Neural cell (in vitro differentiated cells): ENCODE data around the gene RSRC1. TPM values are rescaled to one million over a fixed set of nuclear protein-coding genes. Genes with fewer than 3 reads are reported as not detected.

Source experiments
- H2AFZ ChIP-seq: fragments of 200-600, 300-800 bp; sonication (generic), shearing (Covaris generic); 2 replicates; pipeline ENCODE4 v1.6.0; 2014; ENCODE audit warnings: low read depth, mild to moderate bottlenecking, antibody characterized with exemption, low read length, moderate library complexity
- H3F3A ChIP-seq: fragments of 200-600 bp; shearing (Covaris generic); 2 replicates; pipeline ENCODE4 v1.6.1; 2016; ENCODE audit warnings: mild to moderate bottlenecking, moderate library complexity, mixed read lengths, antibody characterized with exemption, low read length; ENCODE audit not compliant: insufficient read depth, poor library complexity, severe bottlenecking
- H3K27ac ChIP-seq: fragments of 200-600, 300-800 bp; sonication (generic), shearing (Covaris generic); 2 replicates; pipeline ENCODE4 v1.5.1; 2014; ENCODE audit warnings: mild to moderate bottlenecking, low read length, moderate library complexity
- H3K27me3 ChIP-seq: fragments of 300-800, 200-600 bp; sonication (generic), shearing (Covaris generic); 2 replicates; pipeline ENCODE4 v1.6.0; 2014; ENCODE audit warnings: mild to moderate bottlenecking, low read depth, low read length, moderate library complexity; ENCODE audit not compliant: insufficient read depth
- H3K36me3 ChIP-seq: fragments of 300-800, 200-600 bp; sonication (generic), shearing (Covaris generic); 2 replicates; pipeline ENCODE4 v1.5.1; 2014; ENCODE audit warnings: mild to moderate bottlenecking, antibody characterized with exemption, low read length, moderate library complexity; ENCODE audit not compliant: insufficient read depth
- H3K4me2 ChIP-seq: fragments of 300-800, 200-600 bp; sonication (generic), shearing (Covaris generic); 2 replicates; pipeline ENCODE4 v1.6.0; 2014; ENCODE audit warnings: mild to moderate bottlenecking, low read length
- H3K4me3 ChIP-seq: fragments of 300-800, 200-600 bp; sonication (generic), shearing (Covaris generic); 2 replicates; pipeline ENCODE4 v1.5.1; 2014; ENCODE audit warnings: mild to moderate bottlenecking, low read length, moderate library complexity
- H3K79me2 ChIP-seq: fragments of 200-600 bp; shearing (Covaris generic); replicated peaks from 2 replicates; pipeline ENCODE4 v1.6.0; 2014; ENCODE audit warnings: mild to moderate bottlenecking, low read length, moderate library complexity; ENCODE audit not compliant: insufficient read depth
- H3K9ac ChIP-seq: fragments of 300-800, 200-600 bp; sonication (generic), shearing (Covaris generic); 2 replicates; pipeline ENCODE4 v1.6.1; 2016; ENCODE audit warnings: mild to moderate bottlenecking, low read length, mixed read lengths
- H3K9me2 ChIP-seq: fragments of 200-600 bp; shearing (Covaris generic); 2 replicates; pipeline ENCODE4 v1.6.1; 2016; ENCODE audit warnings: mild to moderate bottlenecking, low read length, mixed read lengths; ENCODE audit not compliant: insufficient read depth
- H3K9me3 ChIP-seq: fragments of 200-600, 300-800 bp; sonication (generic), shearing (Covaris generic); 2 replicates; pipeline ENCODE4 v1.6.1; 2016; ENCODE audit warnings: mild to moderate bottlenecking, mixed run types, low read length, moderate library complexity, mixed read lengths
- H4K20me1 ChIP-seq: fragments of 200-600 bp; shearing (Covaris generic); 2 replicates; pipeline ENCODE4 v1.6.1; 2016; ENCODE audit warnings: mild to moderate bottlenecking, mixed run types; ENCODE audit not compliant: insufficient read depth
- CTCF ChIP-seq: fragments of 450-650 bp; IDR thresholded peaks from 2 replicates; pipeline ENCODE4 v1.5.1; 2014; ENCODE audit warnings: antibody characterized with exemption, mild to moderate bottlenecking, moderate library complexity; ENCODE audit not compliant: poor library complexity, severe bottlenecking
- EP300 ChIP-seq: fragments of 450-650 bp; conservative IDR thresholded peaks from 2 replicates; pipeline ENCODE4 v1.6.1; 2014; ENCODE audit warnings: antibody characterized with exemption, mild to moderate bottlenecking, moderate library complexity; ENCODE audit not compliant: poor library complexity, severe bottlenecking
- EZH2 ChIP-seq: fragments of 200-600, 300-800 bp; shearing (Covaris generic), sonication (generic); IDR thresholded peaks from 2 replicates; pipeline ENCODE4 v1.6.1; 2014; ENCODE audit warnings: antibody characterized with exemption, low read length, borderline replicate concordance, mild to moderate bottlenecking; ENCODE audit not compliant: insufficient read depth, poor library complexity, severe bottlenecking
- MXI1 ChIP-seq: fragments of 450-650 bp; conservative IDR thresholded peaks from 2 replicates; pipeline ENCODE4 v1.6.1; 2014; ENCODE audit warnings: antibody characterized with exemption, mild to moderate bottlenecking; ENCODE audit not compliant: poor library complexity, severe bottlenecking
- POLR2AphosphoS5 ChIP-seq: IDR thresholded peaks from 2 replicates; pipeline ENCODE4 v1.6.1; 2012
- RAD21 ChIP-seq: fragments of 450-650 bp; conservative IDR thresholded peaks from 2 replicates; pipeline ENCODE4 v1.6.1; 2014; ENCODE audit warnings: antibody characterized with exemption, mild to moderate bottlenecking, moderate library complexity
- SMC3 ChIP-seq: fragments of 450-650 bp; conservative IDR thresholded peaks from 2 replicates; pipeline ENCODE4 v1.6.1; 2014; ENCODE audit warnings: antibody characterized with exemption, mild to moderate bottlenecking, moderate library complexity; ENCODE audit not compliant: poor library complexity
- TAF1 ChIP-seq: IDR thresholded peaks from 2 replicates; pipeline ENCODE4 v1.6.1; 2012; ENCODE audit warnings: low read depth
- polyA plus RNA-seq: library from polyadenylated mRNA; depleted of rRNA; stranded (reverse); fragments of >200 nt; gene quantifications from 2 replicates; pipeline ENCODE4 v1.2.3, GENCODE V29; 2014
- TF ChIP-seq, protein P1 (sequence below): IDR thresholded peaks from 2 replicates; pipeline ENCODE4 v1.6.1; 2012; ENCODE audit warnings: borderline replicate concordance

The RSRC1 gene
- polyA plus RNA-seq, 1 donor from 2014 or later, result 28.1 TPM

GRCh38 chr3:158574646-158575045 is 464.8 kb downstream of the RSRC1 start:
- Histone ChIP-seq H3K9me2 (no peaks in the 10 kb centered on the region), H3K9me3 (no peaks in the 10 kb centered on the region), H2AFZ (no peak overlapping the region), H3K36me3 (no peaks in the 10 kb centered on the region), H3K27ac (no peak overlapping the region), H4K20me1 (no peaks in the 10 kb centered on the region), H3K9ac (no peak overlapping the region), H3K27me3 (no peaks in the 10 kb centered on the region), H3K4me3 (no peak overlapping the region), H3K79me2 (no peaks in the 10 kb centered on the region), H3F3A (no peaks in the 10 kb centered on the region), H3K4me2 (no peak overlapping the region)
- no peak for TF ChIP-seq SMC3
- no peak for TF ChIP-seq CTCF
- no peak for TF ChIP-seq MXI1
- TF ChIP-seq EP300, result no peak
- TF ChIP-seq, protein P1, sequence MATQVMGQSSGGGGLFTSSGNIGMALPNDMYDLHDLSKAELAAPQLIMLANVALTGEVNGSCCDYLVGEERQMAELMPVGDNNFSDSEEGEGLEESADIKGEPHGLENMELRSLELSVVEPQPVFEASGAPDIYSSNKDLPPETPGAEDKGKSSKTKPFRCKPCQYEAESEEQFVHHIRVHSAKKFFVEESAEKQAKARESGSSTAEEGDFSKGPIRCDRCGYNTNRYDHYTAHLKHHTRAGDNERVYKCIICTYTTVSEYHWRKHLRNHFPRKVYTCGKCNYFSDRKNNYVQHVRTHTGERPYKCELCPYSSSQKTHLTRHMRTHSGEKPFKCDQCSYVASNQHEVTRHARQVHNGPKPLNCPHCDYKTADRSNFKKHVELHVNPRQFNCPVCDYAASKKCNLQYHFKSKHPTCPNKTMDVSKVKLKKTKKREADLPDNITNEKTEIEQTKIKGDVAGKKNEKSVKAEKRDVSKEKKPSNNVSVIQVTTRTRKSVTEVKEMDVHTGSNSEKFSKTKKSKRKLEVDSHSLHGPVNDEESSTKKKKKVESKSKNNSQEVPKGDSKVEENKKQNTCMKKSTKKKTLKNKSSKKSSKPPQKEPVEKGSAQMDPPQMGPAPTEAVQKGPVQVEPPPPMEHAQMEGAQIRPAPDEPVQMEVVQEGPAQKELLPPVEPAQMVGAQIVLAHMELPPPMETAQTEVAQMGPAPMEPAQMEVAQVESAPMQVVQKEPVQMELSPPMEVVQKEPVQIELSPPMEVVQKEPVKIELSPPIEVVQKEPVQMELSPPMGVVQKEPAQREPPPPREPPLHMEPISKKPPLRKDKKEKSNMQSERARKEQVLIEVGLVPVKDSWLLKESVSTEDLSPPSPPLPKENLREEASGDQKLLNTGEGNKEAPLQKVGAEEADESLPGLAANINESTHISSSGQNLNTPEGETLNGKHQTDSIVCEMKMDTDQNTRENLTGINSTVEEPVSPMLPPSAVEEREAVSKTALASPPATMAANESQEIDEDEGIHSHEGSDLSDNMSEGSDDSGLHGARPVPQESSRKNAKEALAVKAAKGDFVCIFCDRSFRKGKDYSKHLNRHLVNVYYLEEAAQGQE, result no peak
- TF ChIP-seq EZH2, result no peak
- TF ChIP-seq TAF1, result no peak
- TF ChIP-seq RAD21, result no peak
- TF ChIP-seq POLR2AphosphoS5, result no peak

GRCh38 chr3:158590223-158590622 is 480.3 kb downstream of the RSRC1 start:
- no peaks in the 10 kb centered on the region for H3K79me2 ChIP-seq
- no peak overlapping the region for H2AFZ ChIP-seq
- no peaks in the 10 kb centered on the region for H3K9me2 ChIP-seq
- H3K4me3 ChIP-seq, result no peak overlapping the region
- H4K20me1 ChIP-seq, result no peaks in the 10 kb centered on the region
- no peak for TF ChIP-seq EZH2
- no peak for TF ChIP-seq SMC3
- TF ChIP-seq MXI1, result no peak
- no peak for TF ChIP-seq POLR2AphosphoS5
- TF ChIP-seq CTCF, result no peak
- no peak for TF ChIP-seq RAD21
- TF ChIP-seq, protein P1, result no peak
- no peak for TF ChIP-seq EP300
- TF ChIP-seq TAF1, result no peak
- H3K9me3 ChIP-seq, result no peaks in the 10 kb centered on the region
- H3K4me2 ChIP-seq, result no peak overlapping the region
- no peaks in the 10 kb centered on the region for H3F3A ChIP-seq
- no peaks in the 10 kb centered on the region for H3K27me3 ChIP-seq
- H3K36me3 ChIP-seq, result no peaks in the 10 kb centered on the region
- H3K9ac ChIP-seq, result no peak overlapping the region
- H3K27ac ChIP-seq, result no peak overlapping the region
